ENCODE measurements around the gene KRTAP5-11.
A peak's percentile ranks its signal among the peaks of the same experiment; 100 is the strongest.

The KRTAP5-11 gene

GRCh38 chr11:71556018-71556417 is 26.7 kb downstream of the KRTAP5-11 start:
- TF ChIP-seq CTCF (IDR thresholded peaks at IDR 0.05; ENCODE audit: insufficient read depth, low read depth, low read length, missing control alignments) = no peak
- no peak overlapping the region for H3K4me3 ChIP-seq (ENCODE audit: low read depth, low read length)
- DNase-seq (ENCODE audit: low read depth) = no peak

- DNase-seq (ENCODE audit: low read depth) = no peak
- no peak for TF ChIP-seq CTCF (IDR thresholded peaks at IDR 0.05; ENCODE audit: insufficient read depth, low read depth, low read length, missing control alignments)
- H3K4me3 ChIP-seq (ENCODE audit: low read depth, low read length) = no peak overlapping the region
Observed at GRCh38 chr11:71555508-71555907, 27.2 kb downstream of the KRTAP5-11 start.

- no peak for DNase-seq (ENCODE audit: low read depth)
- TF ChIP-seq CTCF (IDR thresholded peaks at IDR 0.05; ENCODE audit: insufficient read depth, low read depth, low read length, missing control alignments) = no peak
- no peak overlapping the region for H3K4me3 ChIP-seq (ENCODE audit: low read depth, low read length)
Observed at GRCh38 chr11:71554996-71555395, 27.7 kb downstream of the KRTAP5-11 start.

GRCh38 chr11:71551711-71552110 is 31.0 kb downstream of the KRTAP5-11 start:
- no peak overlapping the region for H3K4me3 ChIP-seq (ENCODE audit: low read depth, low read length)
- DNase-seq (ENCODE audit: low read depth) = no peak
- no peak for TF ChIP-seq CTCF (IDR thresholded peaks at IDR 0.05; ENCODE audit: insufficient read depth, low read depth, low read length, missing control alignments)

GRCh38 chr11:71548716-71549151 is 33.9 kb downstream of the KRTAP5-11 start:
- H3K4me3 ChIP-seq (ENCODE audit: low read depth, low read length) = no peak overlapping the region
- no peak for TF ChIP-seq CTCF (IDR thresholded peaks at IDR 0.05; ENCODE audit: insufficient read depth, low read depth, low read length, missing control alignments)
- peak; percentile 22 for DNase-seq (ENCODE audit: low read depth)

- no peak for DNase-seq (ENCODE audit: low read depth)
- no peak for TF ChIP-seq CTCF (IDR thresholded peaks at IDR 0.05; ENCODE audit: insufficient read depth, low read depth, low read length, missing control alignments)
- H3K4me3 ChIP-seq (ENCODE audit: low read depth, low read length) = no peak within 1 kb of the TSS
Observed at GRCh38 chr11:71548120-71548519, 34.6 kb downstream of the KRTAP5-11 start, which contains the start of gene KRTAP5-9. KRTAP5-9 (plus strand) TSS chr11:71548420; CDS start chr11:71548658, 238 bp downstream.

GRCh38 chr11:71545405-71545966 is 37.2 kb downstream of the KRTAP5-11 start:
- DNase-seq (ENCODE audit: low read depth) = no peak
- TF ChIP-seq CTCF (IDR thresholded peaks at IDR 0.05; ENCODE audit: insufficient read depth, low read depth, low read length, missing control alignments) = no peak

More at GRCh38 chr11:71545405-71545966, 37.2 kb downstream of the KRTAP5-11 start:
- H3K4me3 ChIP-seq (ENCODE audit: low read depth, low read length) = no peak overlapping the region

All from GM12865 (cell line).